Measurements from ENCODE around the gene GALK2.

The GALK2 gene

DNA sequence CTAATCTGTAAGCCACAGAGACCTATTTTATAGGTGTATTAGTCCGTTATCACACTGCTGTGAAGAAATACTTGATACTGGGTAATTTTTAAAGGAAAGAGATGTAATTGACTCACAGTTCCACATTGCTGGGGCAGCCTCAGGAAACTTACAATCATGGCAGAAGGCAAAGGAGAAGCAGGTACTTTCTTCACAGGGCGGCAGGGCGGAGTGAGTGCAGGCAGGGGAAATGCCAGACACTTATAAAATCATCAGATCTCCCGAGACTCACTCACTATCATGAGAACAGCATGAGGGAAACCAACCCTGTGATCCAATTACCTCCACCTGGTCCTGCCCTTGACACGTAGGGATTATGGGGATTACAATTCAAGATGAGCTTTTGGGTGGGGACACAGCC, 108.7 kb downstream of the GALK2 start:
- in situ Hi-C loops (cut with MboI; ENCODE audit: low sequenced_read_pairs) = no loop called here

DNA sequence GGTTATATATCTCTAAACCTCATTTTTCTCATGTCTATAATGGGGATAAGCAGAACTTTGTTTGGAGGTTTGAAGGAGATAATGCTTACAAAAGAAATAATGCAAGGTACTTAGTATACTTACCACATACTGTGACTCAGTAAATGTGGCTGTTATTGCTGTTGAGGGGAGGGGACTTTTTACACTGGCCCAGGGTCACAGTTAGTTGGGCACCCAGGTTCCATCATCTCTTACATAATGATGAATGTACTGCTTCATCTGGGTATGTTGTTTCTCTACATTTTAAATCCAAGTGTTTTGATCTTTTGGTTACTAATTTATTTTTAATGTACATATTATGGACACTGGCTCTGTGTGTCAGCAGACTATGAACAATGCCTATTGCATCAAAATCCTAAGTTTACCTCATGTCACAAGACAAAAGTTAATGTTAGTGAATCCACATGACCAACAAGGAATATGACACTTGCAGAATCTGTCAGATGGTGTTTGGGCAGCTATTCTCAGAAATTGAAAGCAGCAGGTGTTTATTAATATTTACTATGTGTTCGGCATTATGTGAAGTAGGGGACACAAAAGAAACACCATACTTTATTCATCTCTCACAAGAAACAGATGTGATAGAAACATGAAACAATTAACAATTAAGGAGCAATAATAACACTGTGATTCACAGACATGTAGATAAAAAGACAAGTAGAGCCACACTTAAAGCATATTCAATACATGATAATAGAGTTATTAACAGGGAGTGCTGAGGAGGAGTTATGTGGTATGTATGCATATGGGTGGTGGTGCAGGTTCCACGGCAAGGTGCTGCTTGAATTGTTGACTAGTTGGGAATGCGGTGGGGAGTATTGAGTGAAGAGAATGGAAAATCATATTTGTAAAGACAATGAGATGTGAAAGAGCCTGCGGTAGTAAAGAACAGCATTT, 109.7 kb downstream of the GALK2 start:
- in situ Hi-C loops (cut with MboI; ENCODE audit: low sequenced_read_pairs) = no loop called here

DNA sequence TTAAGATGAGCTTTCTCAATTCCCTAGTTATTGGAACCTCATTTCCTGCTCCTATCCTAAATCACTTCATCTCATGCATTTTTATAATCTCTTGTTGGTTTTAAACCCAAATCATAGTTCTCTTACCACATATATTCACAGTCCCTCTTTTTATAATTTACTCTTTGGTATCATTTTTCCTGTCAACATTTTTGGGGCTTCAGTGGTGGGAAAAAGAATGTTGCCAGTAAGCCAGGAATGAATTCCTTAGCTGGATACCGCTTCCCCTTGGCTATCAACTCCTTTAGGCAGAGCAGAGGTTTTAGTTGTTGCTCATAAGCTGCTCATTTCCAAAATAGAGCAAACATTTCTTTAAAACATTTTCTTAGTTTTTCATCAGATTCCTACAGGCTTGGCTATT, 112.3 kb downstream of the GALK2 start:
- in situ Hi-C loops (cut with MboI; ENCODE audit: low sequenced_read_pairs) = no loop called here

DNA sequence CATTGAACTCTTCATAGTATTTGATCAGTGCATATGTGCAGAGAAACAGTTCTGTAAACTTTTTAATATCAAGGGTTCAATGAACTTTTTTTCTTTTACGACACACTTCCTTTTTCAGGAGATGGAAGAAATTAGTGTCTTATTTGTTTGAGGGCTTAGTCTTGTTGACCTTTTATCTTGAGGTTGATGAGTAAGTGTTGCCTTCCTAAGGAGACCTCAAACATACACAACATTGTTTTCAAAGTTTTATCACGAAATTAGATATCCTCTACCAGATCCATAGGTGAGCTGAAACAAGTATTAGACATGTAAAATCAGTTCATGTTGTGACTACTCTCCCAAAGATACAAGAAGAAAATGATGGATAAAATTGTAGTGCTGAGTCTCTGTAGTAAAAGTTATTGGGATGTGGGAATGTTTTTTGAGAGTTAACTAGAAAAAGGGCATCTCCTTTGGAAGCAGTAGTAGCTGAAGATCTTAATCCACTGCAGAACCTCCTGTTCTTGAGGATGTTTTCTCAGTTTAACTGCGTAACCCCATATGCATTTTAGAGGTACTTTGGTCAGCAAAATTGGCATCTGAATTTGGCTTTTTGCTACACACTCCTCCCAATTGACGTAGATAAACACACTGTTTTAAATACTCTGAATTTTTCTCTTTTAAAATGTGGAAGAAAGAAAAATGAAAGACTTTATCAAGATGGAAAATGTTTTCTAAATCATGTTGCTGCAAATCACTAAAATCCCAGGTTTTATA, 116.8 kb downstream of the GALK2 start:
- in situ Hi-C loops (cut with MboI; ENCODE audit: low sequenced_read_pairs) = no loop called here

DNA sequence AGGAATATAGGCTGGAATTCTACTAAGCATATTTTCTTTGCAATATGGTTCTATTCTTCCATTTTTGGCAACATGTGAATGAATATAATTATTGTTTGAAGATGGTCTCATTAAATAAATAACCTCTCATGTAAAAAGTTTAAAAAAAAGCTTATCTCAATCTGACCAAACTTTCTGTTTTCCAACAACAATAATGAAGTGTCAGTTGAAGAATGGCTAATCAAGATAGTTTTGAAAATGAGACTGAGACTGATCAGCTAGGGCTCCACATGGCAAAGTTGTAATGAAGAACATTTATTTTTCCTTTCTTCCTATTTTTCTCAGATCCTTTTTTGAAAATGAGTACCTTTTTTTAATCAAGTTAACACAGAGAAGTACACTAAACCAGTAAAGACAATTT, 117.4 kb downstream of the GALK2 start:
- in situ Hi-C loops (cut with MboI; ENCODE audit: low sequenced_read_pairs) = no loop called here

DNA sequence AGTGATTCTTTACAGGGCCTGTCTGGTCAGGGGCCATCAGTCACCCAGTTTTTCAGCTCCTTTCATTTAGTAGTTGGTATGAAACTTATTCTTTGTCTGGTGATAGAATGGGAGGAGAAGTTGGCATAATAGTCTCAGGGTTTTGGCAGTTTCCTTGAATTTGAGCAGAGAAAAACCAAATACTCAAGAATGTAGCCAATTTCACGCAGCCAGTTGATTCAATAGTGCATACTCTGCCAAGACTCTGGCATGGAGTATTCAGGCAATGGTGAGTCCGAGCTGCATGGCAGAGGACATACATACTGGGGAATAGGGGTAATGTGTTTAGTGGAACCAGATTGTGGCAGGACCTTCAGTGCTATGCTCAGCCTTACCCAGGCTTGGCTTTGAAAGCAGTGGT, 118.3 kb downstream of the GALK2 start:
- in situ Hi-C loops (cut with MboI; ENCODE audit: low sequenced_read_pairs) = no loop called here

DNA sequence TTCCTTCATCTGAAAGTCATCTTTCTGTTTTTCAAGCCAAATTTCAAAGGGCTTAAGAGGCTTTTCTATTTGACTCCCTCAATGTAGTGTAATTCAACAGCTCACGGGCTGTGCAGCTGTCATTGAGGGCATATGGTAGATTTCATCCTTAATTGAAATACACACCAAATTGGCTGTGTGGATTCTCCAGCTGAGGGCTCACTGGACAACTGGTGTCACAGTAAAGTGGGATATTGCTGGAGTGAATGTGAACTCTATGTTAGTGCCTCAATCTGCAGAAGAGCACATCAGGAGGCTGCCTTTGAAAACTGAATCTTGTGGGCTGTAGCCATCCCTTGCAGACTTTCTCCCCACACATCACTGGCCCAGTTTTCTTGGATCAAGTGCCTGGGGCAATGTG, 120.1 kb downstream of the GALK2 start:
- in situ Hi-C loops (cut with MboI; ENCODE audit: low sequenced_read_pairs) = no loop called here

DNA sequence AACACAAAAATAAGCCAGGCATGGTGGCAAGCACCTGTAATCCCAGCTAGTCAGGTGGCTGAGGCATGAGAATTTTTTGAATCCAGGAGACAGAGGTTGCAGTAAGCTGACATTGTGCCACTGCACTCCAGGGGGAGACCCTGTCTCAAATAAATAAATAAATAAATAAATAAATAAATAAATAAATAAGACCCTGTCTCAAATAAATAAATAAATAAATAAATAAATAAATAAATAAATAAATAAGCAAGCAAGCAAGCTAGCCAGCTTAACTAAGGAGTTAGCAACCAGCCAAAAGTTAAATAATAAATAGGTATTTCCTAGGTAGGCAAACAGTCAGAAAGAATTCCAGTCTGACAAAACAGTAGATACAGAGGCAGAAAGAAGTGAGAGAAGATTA, 123.9 kb downstream of the GALK2 start:
- in situ Hi-C loops (cut with MboI; ENCODE audit: low sequenced_read_pairs) = no loop called here

DNA sequence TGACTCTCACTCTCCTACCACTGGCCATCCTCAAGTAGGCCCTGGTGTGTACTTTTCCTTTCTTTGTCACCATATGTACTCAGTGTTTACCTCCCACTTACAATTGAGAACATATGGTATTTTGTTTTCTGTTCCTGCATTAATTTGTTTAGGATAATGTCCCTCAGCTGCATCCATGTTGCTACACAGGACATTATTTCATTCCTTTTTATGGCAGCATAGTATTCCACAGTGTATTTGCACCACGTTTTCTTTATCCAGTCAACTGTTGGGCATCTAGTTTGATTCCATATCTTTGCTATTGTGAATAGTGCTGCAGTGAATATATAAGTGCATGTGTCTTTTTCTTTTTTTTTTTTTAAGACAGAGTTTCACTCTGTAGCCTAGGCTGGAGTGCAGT, 126.2 kb downstream of the GALK2 start:
- in situ Hi-C loops (cut with MboI; ENCODE audit: low sequenced_read_pairs) = no loop called here

DNA sequence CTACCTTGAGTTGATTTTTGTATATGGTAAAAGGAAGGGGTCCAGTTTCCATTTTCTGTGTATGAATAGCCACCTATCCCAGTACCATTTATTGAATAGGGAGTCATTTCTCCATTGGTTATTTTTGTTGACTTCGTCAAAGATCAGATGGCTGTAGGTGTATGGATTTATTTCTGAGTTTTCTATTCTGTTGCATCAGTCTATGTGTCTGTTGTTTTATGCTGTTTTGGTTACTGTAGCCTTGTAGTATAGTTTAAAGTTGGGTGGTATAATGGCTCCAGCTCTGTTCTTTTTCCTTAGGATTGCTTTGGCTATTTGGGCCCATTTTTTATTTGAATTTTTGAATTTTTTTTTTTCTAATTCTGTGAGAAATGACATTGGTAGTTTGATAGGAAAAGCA, 127.5 kb downstream of the GALK2 start:
- in situ Hi-C loops (cut with MboI; ENCODE audit: low sequenced_read_pairs) = no loop called here

DNA sequence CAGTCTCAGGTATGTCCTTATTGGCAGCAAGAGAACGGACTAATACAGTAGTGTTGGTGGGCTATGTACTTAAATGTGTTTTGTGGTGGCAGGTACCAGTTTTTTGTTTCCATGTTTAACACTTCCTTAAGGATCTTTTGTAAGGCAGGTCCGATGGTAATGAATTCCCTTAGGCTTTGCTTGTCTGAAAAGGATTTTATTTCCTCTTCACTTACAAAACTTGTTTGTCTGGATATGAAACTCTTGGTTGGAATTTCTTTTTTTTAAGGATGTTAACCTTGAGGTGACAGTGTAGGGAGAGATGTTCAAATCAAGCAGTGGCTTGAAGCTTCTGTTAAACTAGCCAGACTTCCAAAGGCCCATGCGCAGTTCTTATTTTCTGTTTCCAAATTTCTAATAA, 130.8 kb downstream of the GALK2 start:
- in situ Hi-C loops (cut with MboI; ENCODE audit: low sequenced_read_pairs) = no loop called here

DNA sequence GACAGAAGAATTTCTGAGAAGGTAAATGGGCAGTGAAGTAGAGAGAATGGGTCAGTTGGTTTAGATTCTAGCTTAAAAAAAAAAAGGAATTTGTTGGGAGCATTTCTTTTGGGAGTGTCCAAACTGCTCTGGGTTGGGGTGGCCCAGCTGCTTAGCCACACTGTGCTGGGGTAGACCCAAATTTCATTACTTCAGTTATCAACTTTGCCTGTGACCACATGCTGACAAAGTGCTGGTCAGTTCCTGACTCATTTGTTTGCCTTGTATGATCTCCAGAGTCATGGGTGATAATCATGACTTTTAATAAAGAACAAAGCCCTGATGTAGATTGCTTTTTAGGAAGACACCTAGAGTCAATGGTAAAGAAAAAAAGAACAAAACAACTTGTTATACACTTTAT, 131.5 kb downstream of the GALK2 start:
- in situ Hi-C loops (cut with MboI; ENCODE audit: low sequenced_read_pairs) = no loop called here

DNA sequence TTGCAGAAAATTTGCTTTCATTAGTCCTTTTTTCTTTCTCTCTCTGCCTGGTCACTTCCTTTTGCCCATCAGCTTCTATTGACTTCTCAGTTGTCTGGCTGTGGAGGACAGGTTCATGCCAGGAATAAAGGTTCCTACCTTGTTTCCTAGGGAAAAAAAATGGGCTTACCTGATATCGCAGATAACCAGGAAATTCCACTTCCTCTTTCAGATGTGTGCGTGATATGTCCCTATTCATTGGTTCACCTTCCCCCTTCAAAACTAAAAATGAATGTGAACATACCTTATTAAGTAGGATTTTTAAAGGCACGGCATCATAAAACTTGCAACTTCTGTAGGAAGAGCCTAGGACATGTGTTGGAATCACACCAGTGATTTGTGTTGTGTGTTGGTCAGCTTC, 133.0 kb downstream of the GALK2 start:
- in situ Hi-C loops (cut with MboI; ENCODE audit: low sequenced_read_pairs) = no loop called here

DNA sequence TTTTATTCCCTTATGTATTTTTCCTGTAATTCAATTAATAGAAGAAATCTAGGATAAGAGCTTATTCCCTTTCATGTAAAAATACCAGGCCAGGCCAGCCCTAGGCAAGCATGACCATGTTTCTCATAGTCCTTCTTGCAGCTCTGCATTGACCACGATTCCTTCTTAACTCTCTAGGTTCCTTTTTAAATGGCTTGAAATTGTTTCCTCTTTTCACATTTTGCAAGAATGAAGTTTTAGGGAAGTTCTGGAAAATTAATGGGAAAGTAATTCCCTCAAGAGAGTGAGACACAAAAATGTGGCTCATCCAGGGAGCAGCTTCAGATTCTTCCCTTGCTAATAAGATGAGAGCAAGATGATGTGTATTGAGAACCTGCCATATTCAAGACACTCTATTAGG, 136.5 kb downstream of the GALK2 start:
- in situ Hi-C loops (cut with MboI; ENCODE audit: low sequenced_read_pairs) = no loop called here

DNA sequence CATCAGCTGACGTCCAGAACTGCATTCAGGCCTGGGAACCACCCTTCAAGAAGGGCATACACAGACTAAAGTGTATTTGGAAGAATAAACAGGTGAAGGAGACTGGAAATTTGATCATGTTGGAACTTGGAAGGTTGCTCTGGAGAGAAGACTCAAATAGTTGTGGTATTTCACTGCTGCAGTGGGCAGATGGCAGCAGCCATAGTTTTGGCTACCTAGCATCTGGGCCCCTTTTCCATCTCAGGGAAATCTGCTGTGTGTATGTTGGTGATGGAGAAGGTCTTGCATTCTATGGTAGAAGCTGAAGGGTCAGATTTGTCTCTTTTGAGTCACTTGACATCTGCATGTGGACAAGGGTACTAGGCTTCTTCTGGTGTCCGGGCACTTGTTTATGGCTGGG, 138.6 kb downstream of the GALK2 start:
- in situ Hi-C loops (cut with MboI; ENCODE audit: low sequenced_read_pairs) = no loop called here

DNA sequence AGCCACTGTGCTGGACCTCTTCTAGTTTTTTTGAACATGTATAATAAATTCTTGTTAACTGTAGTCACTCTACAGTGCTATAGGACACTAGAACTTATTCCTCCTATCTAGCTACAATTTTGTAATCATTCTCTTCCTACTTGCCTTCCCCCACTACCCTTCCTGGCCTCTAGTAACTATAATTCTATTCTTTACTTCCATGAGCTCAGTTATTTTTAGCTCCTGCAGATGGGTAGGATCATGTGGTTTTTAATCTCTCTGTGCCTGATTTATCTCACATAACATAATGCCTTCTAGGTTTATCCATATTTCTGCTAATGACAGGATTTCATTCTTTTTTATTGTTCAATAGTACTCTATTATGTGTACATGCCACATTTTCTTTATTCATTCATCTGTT, 139.8 kb downstream of the GALK2 start:
- in situ Hi-C loops (cut with MboI; ENCODE audit: low sequenced_read_pairs) = no loop called here

DNA sequence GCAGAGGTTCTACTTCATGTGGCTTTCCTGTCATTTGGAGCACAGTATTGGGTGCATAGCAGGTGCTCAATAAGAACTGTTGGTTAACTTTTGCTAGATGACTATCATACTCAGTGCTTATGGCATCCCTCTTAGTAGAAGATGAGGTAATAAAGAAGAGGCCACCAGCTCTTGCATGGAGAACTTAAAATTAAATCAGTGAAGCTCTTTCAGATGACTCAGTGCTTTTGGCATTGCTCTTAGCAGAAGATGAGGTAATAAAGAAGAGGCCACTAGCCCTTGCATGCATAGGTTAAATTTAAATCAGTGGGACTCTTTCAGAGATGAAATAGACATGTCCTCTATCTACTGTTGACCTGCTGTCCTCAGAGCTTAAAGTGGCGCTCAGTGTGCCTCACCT, 143.6 kb downstream of the GALK2 start:
- in situ Hi-C loops (cut with MboI; ENCODE audit: low sequenced_read_pairs) = no loop called here

DNA sequence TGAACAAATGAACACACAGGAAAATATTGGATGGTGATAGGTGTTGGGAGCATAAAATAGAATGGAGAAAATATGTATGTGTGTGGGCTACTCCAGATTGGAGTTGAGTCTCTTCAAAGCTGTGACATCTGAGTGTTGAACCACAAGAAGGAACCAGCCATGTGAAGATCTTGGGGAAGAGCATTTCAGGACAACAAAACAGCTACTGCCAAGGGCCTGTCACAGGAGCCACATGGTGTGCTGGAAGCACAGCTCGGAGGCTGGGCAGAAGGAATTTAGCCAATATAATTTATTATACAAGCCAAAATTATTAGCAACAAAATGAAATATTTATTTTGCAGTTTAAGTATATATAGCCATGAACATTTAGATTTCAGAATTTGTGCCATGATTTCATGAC, 144.7 kb downstream of the GALK2 start:
- in situ Hi-C loops (cut with MboI; ENCODE audit: low sequenced_read_pairs) = no loop called here

DNA sequence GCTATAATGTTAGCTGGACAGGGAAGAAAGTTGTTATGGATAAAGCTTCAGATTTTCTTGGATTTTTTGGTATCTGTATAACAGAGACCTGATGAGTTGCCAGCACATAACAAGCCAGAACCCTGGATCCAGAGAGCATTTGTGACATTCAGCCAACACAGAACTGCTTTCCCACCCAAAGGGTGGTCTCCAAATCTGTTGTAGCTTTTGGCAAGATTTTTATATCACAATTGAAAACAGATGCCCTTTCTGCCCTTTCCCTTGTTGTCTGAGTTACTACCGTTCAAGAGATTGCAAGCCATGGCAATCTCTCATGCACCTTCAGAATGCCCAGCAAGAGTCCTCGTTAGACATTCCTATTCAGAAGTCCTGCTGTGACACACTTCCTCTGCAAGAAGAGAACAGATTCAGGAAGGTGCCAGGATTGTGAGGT, 145.4 kb downstream of the GALK2 start:
- in situ Hi-C loops (cut with MboI; ENCODE audit: low sequenced_read_pairs) = no loop called here

DNA sequence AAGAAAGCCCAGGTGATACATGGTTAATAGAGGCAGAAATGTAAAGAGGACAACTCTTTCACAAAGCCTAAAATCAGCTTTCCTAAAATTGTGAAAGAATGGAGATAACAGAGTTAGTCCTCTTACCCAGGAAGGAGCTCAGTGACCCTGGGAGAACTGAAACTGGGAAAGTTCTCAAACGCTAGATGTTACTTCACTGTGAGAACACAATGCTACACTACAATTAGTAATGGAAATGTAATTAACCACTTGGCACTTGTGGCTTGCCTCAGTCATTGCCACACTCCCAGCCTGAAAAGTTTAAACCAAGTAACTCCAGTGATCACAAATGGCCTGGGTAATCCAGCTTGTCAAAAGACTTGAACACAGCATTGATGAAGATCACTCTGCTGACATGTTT, 150.3 kb downstream of the GALK2 start:
- in situ Hi-C loops (cut with MboI; ENCODE audit: low sequenced_read_pairs) = no loop called here

DNA sequence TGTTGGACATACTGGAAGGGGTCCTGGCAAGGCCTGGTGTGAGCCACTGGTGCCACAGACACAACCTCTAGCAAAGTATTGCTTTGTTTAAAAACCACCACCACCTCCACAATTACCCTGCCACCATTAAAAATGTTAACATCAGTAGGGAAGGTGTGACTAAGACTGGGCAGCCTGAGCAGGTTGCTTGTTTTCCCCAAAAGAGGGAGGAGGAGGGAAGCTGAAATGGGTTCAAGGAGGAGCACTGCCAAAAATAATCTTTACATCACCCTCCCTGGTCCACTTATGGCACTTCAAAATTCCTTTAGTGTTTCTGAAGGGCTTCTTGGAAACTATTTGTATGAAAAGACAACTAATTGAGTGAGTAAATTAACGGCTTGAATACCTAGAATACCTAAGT, 153.2 kb downstream of the GALK2 start:
- in situ Hi-C loops (cut with MboI; ENCODE audit: low sequenced_read_pairs) = no loop called here

DNA sequence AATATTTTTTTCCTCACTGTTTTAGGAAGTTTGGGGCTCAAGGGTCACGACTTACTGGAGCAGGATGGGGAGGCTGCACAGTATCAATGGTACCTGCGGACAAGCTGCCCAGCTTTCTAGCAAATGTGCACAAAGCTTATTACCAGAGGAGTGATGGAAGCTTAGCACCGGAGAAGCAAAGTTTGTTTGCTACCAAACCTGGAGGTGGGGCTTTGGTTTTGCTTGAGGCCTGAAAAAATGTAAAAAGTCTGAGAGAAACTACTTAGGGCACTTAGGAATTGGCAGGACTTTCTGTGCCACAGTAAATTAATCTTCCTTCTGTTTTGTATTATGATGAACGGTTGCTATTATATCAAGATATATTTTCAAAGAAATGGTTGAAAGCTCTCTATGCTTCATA, 157.9 kb downstream of the GALK2 start:
- in situ Hi-C loops (cut with MboI; ENCODE audit: low sequenced_read_pairs) = no loop called here
